Right ventricle myocardium superior (tissue), 1 donor: ENCODE results near the gene GJE1. TPM values are rescaled to one million over a fixed set of nuclear protein-coding genes. Genes with fewer than 3 reads are reported as not detected.
"Not testable (repeated sequence)": the region's sequence is repeated elsewhere in the genome, so short reads cannot be mapped to it uniquely, and the experiment has no call there.

ENCODE experiments used
- ATAC-seq: fragments of 200-7000 bp; cut with Tn5 transposase; one replicate; pipeline ENCODE4 v1.9.1; 2020; ENCODE audit warnings: mild to moderate bottlenecking; ENCODE audit not compliant: poor library complexity
- DNase-seq: peaks from one replicate; pipeline ENCODE4 v3.0.0-alpha.2; 2020
- intact Hi-C: fragments of 100-400 bp; cut with DNase I; formaldehyde crosslinking; loops from one replicate; pipeline ENCODE4 v1.11.2; 2022
- long read RNA-seq: library from polyadenylated mRNA; unstranded; transcript quantifications from one replicate; pipeline ENCODE4 v2.0.0, GENCODE V29; 2021
- total RNA-seq: library from RNA; stranded (reverse); fragmentation: NEBNext Ultra II Directional; extraction: Animal tissue kit (Norgen Biotek cat#: 25700); gene quantifications from one replicate; pipeline ENCODE4 v1.2.1, GENCODE V29; 2021
- donor health status: DM: no; HTN: yes; CAD: no; lungs with severe emphysema.

Gene GJE1
- total RNA-seq: not detected
- long read RNA-seq: 0 reads

- intact Hi-C loops: no loop called here
- no peak for DNase-seq
- no peak for ATAC-seq
Observed at GRCh38 chr6:142132625-142133024, at the start of gene GJE1. Gene GJE1 (plus strand): TSS chr6:142132925. CDS start chr6:142133159, 234 bp downstream.

- ATAC-seq: no peak
- intact Hi-C loops: no loop called here
- DNase-seq: no peak
Observed at GRCh38 chr6:142087950-142088857, 44.5 kb upstream of the GJE1 start.

GRCh38 chr6:142088858-142089216 is 43.9 kb upstream of the GJE1 start:
- ATAC-seq: no peak
- DNase-seq: no peak
- intact Hi-C loops: no loop called here

GRCh38 chr6:142104820-142105219 is 27.9 kb upstream of the GJE1 start:
- ATAC-seq, DNase-seq, intact Hi-C loops: not testable (repeated sequence)

- ATAC-seq, DNase-seq, intact Hi-C loops: not testable (repeated sequence)
Observed at GRCh38 chr6:142110820-142111219, 21.9 kb upstream of the GJE1 start.

- DNase-seq: peak; percentile 46
- no peak for ATAC-seq
- intact Hi-C loops: no loop called here
Observed at GRCh38 chr6:142112451-142113061, 20.2 kb upstream of the GJE1 start.

- no peak for DNase-seq
- no peak for ATAC-seq
- intact Hi-C loops: no loop called here
Observed at GRCh38 chr6:142117366-142117765, 15.4 kb upstream of the GJE1 start.

- intact Hi-C loops: no loop called here
- no peak for ATAC-seq
- DNase-seq: no peak
Observed at GRCh38 chr6:142118328-142118727, 14.4 kb upstream of the GJE1 start.

- DNase-seq (no peak), ATAC-seq (no peak)
- intact Hi-C loops: no loop called here
Observed at GRCh38 chr6:142118925-142119324, 13.8 kb upstream of the GJE1 start.

- intact Hi-C loops: no loop called here
- DNase-seq: no peak
- ATAC-seq: no peak
Observed at GRCh38 chr6:142121342-142121741, 11.4 kb upstream of the GJE1 start.

- intact Hi-C loops: no loop called here
- DNase-seq (no peak), ATAC-seq (no peak)
Observed at GRCh38 chr6:142130814-142131213, 1.9 kb upstream of the GJE1 start.

GRCh38 chr6:142138876-142139275 is 6.2 kb downstream of the GJE1 start:
- DNase-seq (no peak), ATAC-seq (no peak)
- intact Hi-C loops: no loop called here

GRCh38 chr6:142141531-142141930 is 8.8 kb downstream of the GJE1 start:
- not testable (repeated sequence) for ATAC-seq, DNase-seq
- intact Hi-C loops: loop anchor here (10.0 kb wide), 1 partner anchor 243 kb away; no protein-coding TSS in a partner anchor

GRCh38 chr6:142146828-142147662 is 14.3 kb downstream of the GJE1 start, which contains the start of the genes NMBR and VTA1:
Gene NMBR (minus strand): TSS chr6:142147122. CDS start chr6:142088658, 58,464 bp downstream.
Gene VTA1 (plus strand): TSS chr6:142147263. CDS start chr6:142147288, 25 bp downstream.
- DNase-seq (peak; percentile 97), ATAC-seq (peak; percentile 100)
- intact Hi-C loops: loop anchor here (5.0 to 10.0 kb wide), 2 partner anchors 60 to 238 kb away; no protein-coding TSS in a partner anchor

GRCh38 chr6:142152746-142153145 is 20.0 kb downstream of the GJE1 start:
- DNase-seq: no peak
- ATAC-seq: no peak
- intact Hi-C loops: no loop called here

- intact Hi-C loops: no loop called here
- DNase-seq (no peak), ATAC-seq (no peak)
Observed at GRCh38 chr6:142153196-142153595, 20.5 kb downstream of the GJE1 start.

- no peak for ATAC-seq
- intact Hi-C loops: no loop called here
Observed at GRCh38 chr6:142154336-142154735, 21.6 kb downstream of the GJE1 start.

GRCh38 chr6:142155091-142155490 is 22.4 kb downstream of the GJE1 start:
- intact Hi-C loops: no loop called here

More at GRCh38 chr6:142154336-142154735, 21.6 kb downstream of the GJE1 start:
- no peak for DNase-seq

More at GRCh38 chr6:142155091-142155490, 22.4 kb downstream of the GJE1 start:
- ATAC-seq (no peak), DNase-seq (no peak)
